MCF 10A (cell line): ENCODE data around the gene HLF. TPM values are rescaled to one million over a fixed set of nuclear protein-coding genes. Genes with fewer than 3 reads are reported as not detected.

Experiments
- BruUV-seq: library from RNA; stranded (reverse); fragments of 400-500 nt; replicated peaks from 2 replicates; lab custom pipeline; 2021; lab: Mats Ljungman, UMichigan
- CTCF ChIA-PET: fragments of 300-600 bp; sonication (Branson Sonifier 250); formaldehyde crosslinking; extraction: SDS; loops from one replicate; lab custom pipeline; 2021; ENCODE audit warnings: antibody characterized with exemption, inconsistent platforms; lab: Yijun Ruan, JAX
- POLR2A ChIA-PET: fragments of 300-600, 350-650 bp; sonication (Branson Sonifier 250); formaldehyde crosslinking; extraction: SDS; loops from one replicate; lab custom pipeline; 2020; ENCODE audit warnings: antibody characterized with exemption, inconsistent platforms; lab: Yijun Ruan, JAX
- DNase-seq: peaks from one replicate; pipeline ENCODE4 v3.0.0-alpha.2; 2018; ENCODE audit not compliant: unreplicated experiment
- H3K27ac Mint-ChIP-seq: one replicate; pipeline ENCODE4 v1.8.0; 2022; ENCODE audit warnings: mild to moderate bottlenecking, low read depth, mixed read lengths; ENCODE audit not compliant: unreplicated experiment
- H3K27me3 Mint-ChIP-seq: one replicate; pipeline ENCODE4 v1.8.0; 2022; ENCODE audit warnings: mixed read lengths; ENCODE audit not compliant: insufficient read depth, unreplicated experiment
- H3K36me3 Mint-ChIP-seq: one replicate; pipeline ENCODE4 v1.8.0; 2022; ENCODE audit warnings: mild to moderate bottlenecking, moderate library complexity, mixed read lengths; ENCODE audit not compliant: insufficient read depth, unreplicated experiment
- H3K4me1 Mint-ChIP-seq: one replicate; pipeline ENCODE4 v1.8.0; 2022; ENCODE audit warnings: mixed read lengths; ENCODE audit not compliant: insufficient read depth, unreplicated experiment
- H3K4me3 Mint-ChIP-seq: one replicate; pipeline ENCODE4 v1.8.0; 2022; ENCODE audit warnings: mild to moderate bottlenecking, moderate library complexity, mixed read lengths; ENCODE audit not compliant: unreplicated experiment
- H3K9me3 Mint-ChIP-seq: one replicate; pipeline ENCODE4 v1.8.0; 2022; ENCODE audit warnings: mixed read lengths; ENCODE audit not compliant: unreplicated experiment
- intact Hi-C: fragments of 100-400 bp; cut with micrococcal nuclease; formaldehyde crosslinking; loops from 2 replicates; pipeline ENCODE4 v1.14.1; 2022
- total RNA-seq: library from RNA; stranded (reverse); gene quantifications from 2 replicates; pipeline ENCODE4 v1.2.3, GENCODE V29; 2022
- TF ChIP-seq, protein P1 (sequence below): fragments of 200-600 bp; IDR thresholded peaks from one replicate; pipeline ENCODE4 v1.8.0; 2022; ENCODE audit warnings: antibody characterized with exemption, mild to moderate bottlenecking; ENCODE audit not compliant: unreplicated experiment

The HLF gene
- total RNA-seq, 1 experiment from 2014 or later, result 0.23 TPM

- TF ChIP-seq, protein P1, sequence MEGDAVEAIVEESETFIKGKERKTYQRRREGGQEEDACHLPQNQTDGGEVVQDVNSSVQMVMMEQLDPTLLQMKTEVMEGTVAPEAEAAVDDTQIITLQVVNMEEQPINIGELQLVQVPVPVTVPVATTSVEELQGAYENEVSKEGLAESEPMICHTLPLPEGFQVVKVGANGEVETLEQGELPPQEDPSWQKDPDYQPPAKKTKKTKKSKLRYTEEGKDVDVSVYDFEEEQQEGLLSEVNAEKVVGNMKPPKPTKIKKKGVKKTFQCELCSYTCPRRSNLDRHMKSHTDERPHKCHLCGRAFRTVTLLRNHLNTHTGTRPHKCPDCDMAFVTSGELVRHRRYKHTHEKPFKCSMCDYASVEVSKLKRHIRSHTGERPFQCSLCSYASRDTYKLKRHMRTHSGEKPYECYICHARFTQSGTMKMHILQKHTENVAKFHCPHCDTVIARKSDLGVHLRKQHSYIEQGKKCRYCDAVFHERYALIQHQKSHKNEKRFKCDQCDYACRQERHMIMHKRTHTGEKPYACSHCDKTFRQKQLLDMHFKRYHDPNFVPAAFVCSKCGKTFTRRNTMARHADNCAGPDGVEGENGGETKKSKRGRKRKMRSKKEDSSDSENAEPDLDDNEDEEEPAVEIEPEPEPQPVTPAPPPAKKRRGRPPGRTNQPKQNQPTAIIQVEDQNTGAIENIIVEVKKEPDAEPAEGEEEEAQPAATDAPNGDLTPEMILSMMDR, result no peak
- ChIA-PET CTCF (interaction anchor here (1.1 kb wide), 1 partner anchor 22 kb away, joined by 3 read pairs; no protein-coding TSS in a partner anchor), POLR2A (no interaction called here)
- intact Hi-C loops, result no loop called here
- Mint-ChIP-seq H3K27ac (no peak overlapping the region), H3K4me3 (no peak overlapping the region), H3K4me1 (no peaks in the 10 kb centered on the region), H3K9me3 (no peaks in the 10 kb centered on the region), H3K36me3 (no peaks in the 10 kb centered on the region), H3K27me3 (peaks cover 15% of the 10 kb centered on the region)
- DNase-seq, result no peak
- no TSS peak for BruUV-seq
Observed at GRCh38 chr17:55335625-55336024, 70.9 kb downstream of the HLF start.

GRCh38 chr17:55336426-55336825 is 71.7 kb downstream of the HLF start:
- Mint-ChIP-seq H3K4me3 (no peak overlapping the region), H3K36me3 (no peaks in the 10 kb centered on the region), H3K9me3 (no peaks in the 10 kb centered on the region), H3K27ac (no peak overlapping the region), H3K27me3 (peaks cover 15% of the 10 kb centered on the region), H3K4me1 (no peaks in the 10 kb centered on the region)
- no peak for DNase-seq
- ChIA-PET POLR2A (no interaction called here), CTCF (interaction anchor here (3.1 kb wide), 1 partner anchor 20 kb away, joined by 11 read pairs; no protein-coding TSS in a partner anchor)
- no TSS peak for BruUV-seq
- intact Hi-C loops, result no loop called here
- TF ChIP-seq, protein P1, result no peak

DNA sequence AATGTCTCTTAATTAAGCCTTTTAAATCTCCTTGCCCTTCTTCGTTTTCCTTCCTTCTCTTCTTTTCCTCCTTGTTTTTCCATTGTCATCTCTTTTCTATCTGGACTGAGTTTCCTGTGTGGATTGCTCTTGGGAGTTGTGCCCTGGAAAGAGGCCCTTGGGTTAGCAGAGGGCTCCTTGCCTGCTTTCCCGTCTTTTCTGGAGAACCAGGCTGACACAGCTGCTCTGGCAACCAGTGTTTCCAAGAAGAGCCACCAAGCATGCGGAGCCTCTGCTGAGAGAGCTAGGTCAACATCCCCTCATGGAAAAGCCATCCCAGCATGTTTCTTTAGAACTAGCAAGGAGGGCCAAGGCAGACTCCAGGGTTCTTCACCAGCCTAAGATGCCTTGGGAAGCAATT is 75.4 kb downstream of the HLF start:
- intact Hi-C loops, result no loop called here
- CTCF ChIA-PET, result interaction anchor here (1.4 to 2.3 kb wide), 2 partner anchors 16 to 347 kb away, joined by 6 to 8 read pairs; no protein-coding TSS in a partner anchor

DNA sequence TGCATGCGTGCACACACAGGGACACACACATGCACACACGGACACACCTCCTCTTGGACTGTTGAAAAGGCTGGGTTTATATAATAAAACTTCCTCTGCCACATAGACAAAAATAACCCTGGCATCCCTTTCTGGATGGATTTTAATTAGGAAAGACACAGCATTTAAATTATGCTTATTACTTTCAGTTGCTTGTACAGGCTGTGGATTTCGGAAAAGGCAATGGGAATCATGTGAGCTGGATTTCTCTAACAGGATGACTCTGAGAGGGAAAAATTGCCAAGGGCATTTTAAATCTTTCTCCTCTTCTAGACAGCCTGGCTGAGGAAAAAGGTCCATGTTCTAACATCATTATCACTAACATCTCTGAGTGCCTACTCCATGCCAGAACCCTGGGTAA is 75.9 kb downstream of the HLF start:
- POLR2A ChIA-PET, result no interaction called here
- Mint-ChIP-seq H3K9me3 (no peaks in the 10 kb centered on the region), H3K27ac (no peak overlapping the region), H3K4me1 (no peaks in the 10 kb centered on the region), H3K27me3 (peaks cover 15% of the 10 kb centered on the region), H3K36me3 (no peaks in the 10 kb centered on the region), H3K4me3 (no peak overlapping the region)
- DNase-seq, result no peak
- intact Hi-C loops, result no loop called here
- CTCF ChIA-PET, result interaction anchor here (0.7 to 2.3 kb wide), 4 partner anchors 9 to 348 kb away, joined by 3 to 8 read pairs (median 4); no protein-coding TSS in a partner anchor
- BruUV-seq, result no TSS peak
- TF ChIP-seq, protein P1, result no peak

More for the DNA sequence above, 75.4 kb downstream of the HLF start:
- no peak for DNase-seq
- H3K4me3 Mint-ChIP-seq, result no peak overlapping the region
- no peaks in the 10 kb centered on the region for H3K36me3 Mint-ChIP-seq
- POLR2A ChIA-PET, result no interaction called here
- H3K27me3 Mint-ChIP-seq, result peaks cover 15% of the 10 kb centered on the region
- TF ChIP-seq, protein P1, result no peak
- H3K9me3 Mint-ChIP-seq, result no peaks in the 10 kb centered on the region
- BruUV-seq, result no TSS peak
- H3K4me1 Mint-ChIP-seq, result no peaks in the 10 kb centered on the region
- H3K27ac Mint-ChIP-seq, result no peak overlapping the region
